ENCODE data around the gene ZNF536. TPM values are rescaled to one million over a fixed set of nuclear protein-coding genes. Genes with fewer than 3 reads are reported as not detected.

ZNF536 gene
- polyA plus RNA-seq, 1 donor (not counting 4 experiments of a cell fraction or from before 2014, with no cell fraction given) = not detected

DNA sequence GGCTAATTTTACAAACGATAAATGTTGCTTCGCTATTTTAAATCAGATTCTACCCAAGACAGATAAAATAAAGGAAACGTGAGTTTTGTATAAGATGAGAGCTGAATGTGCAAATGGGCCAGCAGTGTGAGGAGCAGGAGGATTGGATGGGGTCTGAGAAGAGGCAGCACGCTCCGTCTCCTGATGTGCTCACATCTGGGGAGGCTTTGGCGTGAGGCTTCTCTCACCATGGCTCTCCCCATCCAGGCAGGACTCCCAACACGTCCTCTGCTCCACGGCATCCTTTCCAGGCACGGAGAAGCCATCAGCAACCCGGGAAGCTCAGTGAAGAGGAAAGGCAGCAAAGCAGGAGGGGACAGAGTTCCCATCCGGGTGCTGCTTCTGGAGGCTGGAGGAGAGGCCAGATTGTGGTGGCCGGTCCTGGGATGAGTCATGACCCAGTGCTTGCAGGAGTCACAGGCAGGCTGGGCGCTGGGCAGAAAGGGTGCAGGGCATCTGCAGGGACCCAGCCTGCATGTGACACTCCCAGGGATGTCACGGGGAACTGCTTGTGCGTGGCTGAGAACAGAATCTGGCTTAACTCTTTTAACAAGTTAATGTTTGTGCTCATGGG is 47.5 kb downstream of the ZNF536 start:
- DNase-seq (ENCODE audit: low read depth, low spot score) (no peak), FAIRE-seq (no peak)
- dilution Hi-C loops (cut with MboI; ENCODE audit: extremely low pct_ligation_motif_present, low sequenced_read_pairs) = no loop called here
- Histone ChIP-seq H3K79me2 (ENCODE audit: control insufficient read depth, insufficient read depth, low read length) (no peaks in the 10 kb centered on the region), H3K4me3 (ENCODE audit: control insufficient read depth in 2 of 3, extremely low read depth in 1 of 3, insufficient read depth in 2 of 3, low read depth in 1 of 3, low read length in 3 of 3) (no peak overlapping the region), H3K36me3 (ENCODE audit: control insufficient read depth in 2 of 2, extremely low read depth in 1 of 2, insufficient read depth in 2 of 2, low read length in 2 of 2) (no peaks in the 10 kb centered on the region), H3K9ac (ENCODE audit: control insufficient read depth, extremely low read depth, insufficient read depth, low read length) (no peak overlapping the region), H3K4me2 (ENCODE audit: control insufficient read depth, extremely low read depth, insufficient read depth, low read depth, low read length) (no peak overlapping the region), H3K9me1 (ENCODE audit: control insufficient read depth, extremely low read depth, insufficient read depth, low read length) (no peaks in the 10 kb centered on the region), H3K4me1 (ENCODE audit: control insufficient read depth, extremely low read depth, insufficient read depth, low read length) (no peaks in the 10 kb centered on the region), H4K20me1 (ENCODE audit: control insufficient read depth, extremely low read depth, insufficient read depth, low read length) (no peaks in the 10 kb centered on the region), H3K27me3 (ENCODE audit: control insufficient read depth, extremely low read depth, insufficient read depth, low read length) (no peaks in the 10 kb centered on the region), H2AFZ (ENCODE audit: control insufficient read depth, low read length) (no peak overlapping the region), H3K27ac (ENCODE audit: control insufficient read depth, insufficient read depth, low read length) (no peak overlapping the region), H3K9me3 (ENCODE audit: control insufficient read depth, low read depth, low read length) (peaks cover 2% of the 10 kb centered on the region)
- TF ChIP-seq EZH2 (IDR thresholded peaks at IDR 0.05; ENCODE audit: low read length) = no peak
- TF ChIP-seq, protein P1, sequence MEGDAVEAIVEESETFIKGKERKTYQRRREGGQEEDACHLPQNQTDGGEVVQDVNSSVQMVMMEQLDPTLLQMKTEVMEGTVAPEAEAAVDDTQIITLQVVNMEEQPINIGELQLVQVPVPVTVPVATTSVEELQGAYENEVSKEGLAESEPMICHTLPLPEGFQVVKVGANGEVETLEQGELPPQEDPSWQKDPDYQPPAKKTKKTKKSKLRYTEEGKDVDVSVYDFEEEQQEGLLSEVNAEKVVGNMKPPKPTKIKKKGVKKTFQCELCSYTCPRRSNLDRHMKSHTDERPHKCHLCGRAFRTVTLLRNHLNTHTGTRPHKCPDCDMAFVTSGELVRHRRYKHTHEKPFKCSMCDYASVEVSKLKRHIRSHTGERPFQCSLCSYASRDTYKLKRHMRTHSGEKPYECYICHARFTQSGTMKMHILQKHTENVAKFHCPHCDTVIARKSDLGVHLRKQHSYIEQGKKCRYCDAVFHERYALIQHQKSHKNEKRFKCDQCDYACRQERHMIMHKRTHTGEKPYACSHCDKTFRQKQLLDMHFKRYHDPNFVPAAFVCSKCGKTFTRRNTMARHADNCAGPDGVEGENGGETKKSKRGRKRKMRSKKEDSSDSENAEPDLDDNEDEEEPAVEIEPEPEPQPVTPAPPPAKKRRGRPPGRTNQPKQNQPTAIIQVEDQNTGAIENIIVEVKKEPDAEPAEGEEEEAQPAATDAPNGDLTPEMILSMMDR (optimal IDR thresholded peaks at IDR 0.05 in 1 of 3, IDR thresholded peaks at IDR 0.05 in 1 of 3, conservative IDR thresholded peaks at IDR 0.05 in 1 of 3; ENCODE audit: extremely low read depth in 1 of 3, insufficient read depth in 2 of 3, low read length in 3 of 3) = no peak

- dilution Hi-C loops (cut with MboI; ENCODE audit: extremely low pct_ligation_motif_present, low sequenced_read_pairs) = no loop called here
- Histone ChIP-seq H3K36me3 (ENCODE audit: control insufficient read depth in 2 of 2, extremely low read depth in 1 of 2, insufficient read depth in 2 of 2, low read length in 2 of 2) (no peaks in the 10 kb centered on the region), H3K27me3 (ENCODE audit: control insufficient read depth, extremely low read depth, insufficient read depth, low read length) (no peaks in the 10 kb centered on the region), H3K4me1 (ENCODE audit: control insufficient read depth, extremely low read depth, insufficient read depth, low read length) (no peaks in the 10 kb centered on the region), H3K9ac (ENCODE audit: control insufficient read depth, extremely low read depth, insufficient read depth, low read length) (no peak overlapping the region), H3K79me2 (ENCODE audit: control insufficient read depth, insufficient read depth, low read length) (no peaks in the 10 kb centered on the region), H3K4me2 (ENCODE audit: control insufficient read depth, extremely low read depth, insufficient read depth, low read depth, low read length) (no peak overlapping the region), H3K9me3 (ENCODE audit: control insufficient read depth, low read depth, low read length) (peaks cover 2% of the 10 kb centered on the region), H3K9me1 (ENCODE audit: control insufficient read depth, extremely low read depth, insufficient read depth, low read length) (no peaks in the 10 kb centered on the region), H3K4me3 (ENCODE audit: control insufficient read depth in 2 of 3, extremely low read depth in 1 of 3, insufficient read depth in 2 of 3, low read depth in 1 of 3, low read length in 3 of 3) (no peak overlapping the region), H4K20me1 (ENCODE audit: control insufficient read depth, extremely low read depth, insufficient read depth, low read length) (no peaks in the 10 kb centered on the region), H3K27ac (ENCODE audit: control insufficient read depth, insufficient read depth, low read length) (no peak overlapping the region), H2AFZ (ENCODE audit: control insufficient read depth, low read length) (no peak overlapping the region)
- no peak for TF ChIP-seq EZH2 (IDR thresholded peaks at IDR 0.05; ENCODE audit: low read length)
- TF ChIP-seq, protein P1 (optimal IDR thresholded peaks at IDR 0.05 in 1 of 3, IDR thresholded peaks at IDR 0.05 in 1 of 3, conservative IDR thresholded peaks at IDR 0.05 in 1 of 3; ENCODE audit: extremely low read depth in 1 of 3, insufficient read depth in 2 of 3, low read length in 3 of 3) = no peak
- FAIRE-seq (no peak), DNase-seq (ENCODE audit: low read depth, low spot score) (no peak)
These were observed 48.1 kb downstream of the ZNF536 start for GRCh38 chr19:30420316-30420715.

All from keratinocyte (primary cell).